Measurements from ENCODE around the gene PAN3. TPM values are rescaled to one million over a fixed set of nuclear protein-coding genes. Genes with fewer than 3 reads are reported as not detected.
"Not testable (repeated sequence)": the region's sequence is repeated elsewhere in the genome, so short reads cannot be mapped to it uniquely, and the experiment has no call there.

The PAN3 gene
- total and polyA plus RNA-seq, 8 donors: 24.1 to 63.2 (median 55.2) TPM

DNA sequence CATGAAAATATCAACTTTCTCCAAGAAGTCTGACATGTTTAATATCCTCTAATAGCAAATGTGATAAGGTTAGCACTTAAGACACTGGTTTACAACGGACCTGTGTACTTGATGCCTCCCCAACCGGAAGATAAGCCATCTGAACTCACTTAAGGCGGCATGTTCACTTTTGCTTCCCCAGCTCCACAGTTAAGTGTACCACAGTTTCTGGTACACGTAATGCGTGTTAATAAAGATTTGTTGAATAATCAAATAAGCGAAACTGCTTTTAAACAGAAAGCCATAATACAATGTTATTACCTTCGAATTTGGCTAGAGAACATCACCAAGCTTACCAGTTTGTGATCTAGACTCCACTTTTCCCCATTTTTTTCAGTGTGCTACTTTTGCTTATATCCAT lies 1.4 kb upstream of the PAN3 start:
- peaks cover 14 to 34% of the 10 kb centered on the region in 2 donors for H3K4me1 ChIP-seq
- TF ChIP-seq, protein P1, sequence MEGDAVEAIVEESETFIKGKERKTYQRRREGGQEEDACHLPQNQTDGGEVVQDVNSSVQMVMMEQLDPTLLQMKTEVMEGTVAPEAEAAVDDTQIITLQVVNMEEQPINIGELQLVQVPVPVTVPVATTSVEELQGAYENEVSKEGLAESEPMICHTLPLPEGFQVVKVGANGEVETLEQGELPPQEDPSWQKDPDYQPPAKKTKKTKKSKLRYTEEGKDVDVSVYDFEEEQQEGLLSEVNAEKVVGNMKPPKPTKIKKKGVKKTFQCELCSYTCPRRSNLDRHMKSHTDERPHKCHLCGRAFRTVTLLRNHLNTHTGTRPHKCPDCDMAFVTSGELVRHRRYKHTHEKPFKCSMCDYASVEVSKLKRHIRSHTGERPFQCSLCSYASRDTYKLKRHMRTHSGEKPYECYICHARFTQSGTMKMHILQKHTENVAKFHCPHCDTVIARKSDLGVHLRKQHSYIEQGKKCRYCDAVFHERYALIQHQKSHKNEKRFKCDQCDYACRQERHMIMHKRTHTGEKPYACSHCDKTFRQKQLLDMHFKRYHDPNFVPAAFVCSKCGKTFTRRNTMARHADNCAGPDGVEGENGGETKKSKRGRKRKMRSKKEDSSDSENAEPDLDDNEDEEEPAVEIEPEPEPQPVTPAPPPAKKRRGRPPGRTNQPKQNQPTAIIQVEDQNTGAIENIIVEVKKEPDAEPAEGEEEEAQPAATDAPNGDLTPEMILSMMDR (IDR thresholded peaks at IDR 0.05): no peak
- no peak overlapping the region for H3K27ac ChIP-seq
- intact Hi-C loops (cut with DNase I): no loop called here
- H3K27me3 ChIP-seq: no peaks in the 10 kb centered on the region
- H3K4me3 ChIP-seq: peak overlapping the region; percentile 95 to 96
- no peak for ATAC-seq
- DNase-seq: peak in 1 of 4 donors; percentile 16
- no peaks in the 10 kb centered on the region for H3K9me3 ChIP-seq
- H3K36me3 ChIP-seq: no peaks in the 10 kb centered on the region

DNA sequence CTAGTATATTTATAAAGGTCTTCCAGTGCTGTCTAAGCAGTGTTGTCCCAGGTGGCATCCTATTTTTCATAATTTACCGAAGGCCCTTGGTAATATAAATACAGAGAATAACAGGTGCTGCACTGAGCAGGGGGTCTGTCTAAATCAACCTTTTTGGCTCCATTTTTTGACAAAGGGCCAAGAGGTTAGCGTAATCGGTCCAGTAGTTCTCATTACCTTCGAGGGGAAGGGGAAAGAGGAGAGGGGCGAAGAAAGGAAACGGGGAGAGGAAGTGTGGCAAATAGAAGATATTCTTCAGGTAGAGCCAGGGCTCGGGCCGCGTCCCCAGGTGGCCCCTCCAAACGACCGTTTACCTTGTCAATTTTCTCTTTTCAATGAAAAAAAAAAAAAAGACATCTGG lies 749 bp upstream of the PAN3 start:
- Histone ChIP-seq H3K27ac (peak overlapping the region; percentile 97 to 98), H3K4me3 (peak overlapping the region; percentile 95 to 96), H3K9me3 (no peaks in the 10 kb centered on the region), H3K4me1 (peaks cover 14 to 40% of the 10 kb centered on the region in 2 donors), H3K36me3 (no peaks in the 10 kb centered on the region), H3K27me3 (no peaks in the 10 kb centered on the region)
- intact Hi-C loops (cut with DNase I): no loop called here
- peak in 2 of 4 donors; percentile 27 for DNase-seq
- TF ChIP-seq, protein P1 (IDR thresholded peaks at IDR 0.05): no peak
- ATAC-seq: no peak

DNA sequence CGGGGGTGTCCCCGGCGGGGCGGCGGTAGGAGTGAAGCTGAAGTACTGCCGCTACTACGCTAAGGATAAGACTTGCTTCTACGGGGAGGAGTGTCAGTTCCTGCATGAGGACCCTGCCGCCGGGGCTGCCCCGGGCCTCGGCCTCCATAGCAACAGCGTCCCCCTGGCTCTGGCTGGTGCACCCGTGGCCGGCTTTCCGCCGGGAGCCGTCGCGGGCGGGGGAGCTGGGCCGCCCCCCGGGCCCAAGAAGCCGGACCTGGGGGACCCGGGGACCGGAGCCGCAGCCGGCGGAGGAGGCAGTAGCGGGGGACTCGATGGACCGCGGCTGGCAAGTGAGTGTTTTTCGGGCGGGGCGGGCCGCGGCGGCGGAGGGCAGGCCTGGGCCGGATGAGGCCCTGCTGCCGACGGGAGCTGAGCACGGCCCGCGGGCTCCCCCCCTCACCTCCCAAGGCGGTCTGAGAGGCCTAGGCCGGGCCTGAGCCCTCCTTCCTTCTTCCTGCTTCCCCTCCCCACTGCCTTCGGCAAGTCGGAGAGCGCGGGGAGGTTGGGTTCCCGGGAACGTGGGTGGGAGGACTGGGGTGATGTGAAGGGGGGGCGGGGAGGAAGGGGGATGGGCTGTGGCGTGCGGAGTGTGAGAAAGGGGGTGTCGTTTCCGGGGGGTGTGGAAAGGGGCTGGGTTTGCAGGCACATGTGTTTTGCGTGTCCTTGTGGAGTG lies 568 bp downstream of the PAN3 start:
- intact Hi-C loops (cut with DNase I): no loop called here
- Histone ChIP-seq H3K9me3 (no peaks in the 10 kb centered on the region), H3K4me1 (peaks cover 14 to 42% of the 10 kb centered on the region in 2 donors), H3K36me3 (no peaks in the 10 kb centered on the region), H3K4me3 (peak overlapping the region; percentile 95 to 96), H3K27ac (peak overlapping the region; percentile 97 to 98), H3K27me3 (no peaks in the 10 kb centered on the region)
- DNase-seq (peak; percentile 92 to 95 (median 93)), ATAC-seq (peak; percentile 82)
- TF ChIP-seq, protein P1 (IDR thresholded peaks at IDR 0.05): no peak

DNA sequence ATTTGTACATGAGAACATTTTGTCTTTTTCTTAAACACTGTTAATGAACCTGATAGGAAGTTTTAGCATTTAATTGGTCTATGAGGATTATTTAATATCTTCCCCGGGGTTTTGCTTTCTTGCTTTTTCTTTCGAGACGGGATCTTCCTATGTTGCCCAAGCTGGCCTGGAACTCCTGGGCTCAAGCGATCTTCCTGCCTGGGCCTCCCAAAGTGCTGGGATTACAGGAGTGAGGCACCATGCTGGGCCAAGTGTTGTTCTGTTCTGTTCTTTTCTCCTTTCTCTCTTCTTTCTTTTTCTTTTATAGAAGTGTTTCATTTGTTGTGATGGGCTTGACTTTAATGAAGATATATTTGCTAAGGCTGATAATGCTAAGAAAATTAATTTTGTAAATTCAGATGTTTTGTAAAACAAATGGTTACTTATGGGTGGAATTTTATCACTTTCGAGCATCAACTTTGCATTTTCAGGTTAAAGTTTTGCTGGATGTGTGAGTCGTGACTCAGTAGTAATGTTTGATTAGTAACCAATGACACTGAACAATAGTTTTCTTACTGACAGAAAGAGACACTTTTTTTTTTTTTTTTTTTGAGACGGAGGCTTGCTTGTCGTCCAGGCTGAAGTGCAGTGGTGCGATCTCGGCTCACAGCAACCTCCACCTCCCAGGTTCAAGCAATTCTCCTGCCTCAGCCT lies 2.2 kb downstream of the PAN3 start:
- intact Hi-C loops (cut with DNase I): no loop called here

DNA sequence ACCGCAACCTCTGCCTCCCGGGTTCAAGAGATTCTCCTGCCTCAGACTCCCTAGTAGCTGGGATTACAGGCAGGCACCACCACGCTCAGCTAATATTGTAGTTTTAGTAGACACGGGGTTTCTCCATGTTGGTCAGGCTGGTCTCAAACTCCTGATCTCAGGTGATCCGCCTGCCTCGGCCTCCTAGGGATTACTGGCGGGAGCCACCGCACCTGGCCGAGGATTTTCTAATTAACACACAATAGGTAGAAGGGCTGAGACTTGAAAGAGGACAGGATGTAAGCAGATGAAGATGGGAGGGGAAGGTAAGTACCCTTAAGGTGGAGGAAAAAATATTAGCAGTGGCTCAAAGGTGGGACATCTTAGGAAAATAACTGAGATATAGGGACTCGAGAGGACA lies 3.2 kb downstream of the PAN3 start:
- intact Hi-C loops (cut with DNase I); H3K27ac ChIP-seq; H3K4me3 ChIP-seq; ATAC-seq; H3K36me3 ChIP-seq; DNase-seq; H3K27me3 ChIP-seq; H3K9me3 ChIP-seq: not testable (repeated sequence)
- peaks cover 14 to 41% of the 10 kb centered on the region in 2 donors for H3K4me1 ChIP-seq

More for the DNA sequence above, 2.2 kb downstream of the PAN3 start:
- TF ChIP-seq, protein P1 (IDR thresholded peaks at IDR 0.05): no peak
- H3K4me1 ChIP-seq: peaks cover 14 to 42% of the 10 kb centered on the region in 2 donors
- ATAC-seq: no peak
- H3K36me3 ChIP-seq: no peaks in the 10 kb centered on the region
- H3K9me3 ChIP-seq: no peaks in the 10 kb centered on the region
- no peaks in the 10 kb centered on the region for H3K27me3 ChIP-seq
- no peak for DNase-seq
- H3K4me3 ChIP-seq: peak overlapping the region in 1 of 2 donors; percentile 95
- H3K27ac ChIP-seq: peak overlapping the region in 1 of 2 donors; percentile 97
